Spleen (tissue), 7 donors: ENCODE measurements around the gene VIL1.

ENCODE experiments used
- POLR2AphosphoS5 ChIP-seq, 3 donors: sonication (generic); formaldehyde crosslinking; IDR thresholded peaks; one replicate each; pipeline ENCODE4 v1.5.1; 2017; ENCODE audit warnings: antibody characterized with exemption in 3 of 3
- TF ChIP-seq, protein P1 (sequence below), 11 experiments: fragments of 200-600 bp in 7 of 11; fragments of 450-650 bp in 4 of 11; sonication (generic) in 4 of 11; IDR thresholded peaks in 8 of 11; conservative IDR thresholded peaks in 3 of 11; 1 replicate in 7 of 11; 2 replicates in 4 of 11; pipeline versions ENCODE4 v1.4.0 to v1.8.0; 2016 to 2021; ENCODE audit warnings: antibody characterized with exemption in 11 of 11, inconsistent platforms in 4 of 11, mild to moderate bottlenecking in 1 of 11
- donor health status: DM: no; HTN: no; CAD: no; lungs with moderate emphysema.
- donor health status: DM: no; HTN: no; CAD: no.
- donor health status: DM: no; HTN: no; CAD: no.

DNA sequence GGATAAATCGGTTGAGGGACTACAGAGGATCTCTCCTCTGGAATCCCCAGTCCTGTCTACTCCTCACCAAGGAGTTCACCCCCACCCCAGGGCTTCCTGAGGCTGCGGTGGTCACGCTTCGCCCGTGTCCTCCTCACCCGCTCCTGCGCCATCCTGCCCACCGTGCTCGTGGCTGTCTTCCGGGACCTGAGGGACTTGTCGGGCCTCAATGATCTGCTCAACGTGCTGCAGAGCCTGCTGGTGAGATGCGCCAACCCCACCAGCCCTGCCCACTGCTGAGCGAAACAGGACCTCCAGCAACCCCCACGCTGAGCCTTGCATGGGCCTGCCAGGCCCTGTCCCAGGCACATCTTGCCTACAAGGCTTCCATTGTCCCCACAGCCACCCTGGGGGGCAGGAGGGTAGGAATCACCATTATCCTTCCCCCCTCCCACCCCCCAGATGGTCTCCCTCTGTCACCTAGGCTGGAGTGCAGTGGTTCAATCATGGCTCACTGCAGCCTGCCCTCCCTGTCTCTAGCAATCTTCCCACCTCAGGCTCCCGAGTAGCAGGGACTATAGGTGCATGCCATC is 25.9 kb upstream of the VIL1 start:
- peak in 2 of 3 donors; percentile 16 to 78 for TF ChIP-seq POLR2AphosphoS5 (IDR thresholded peaks at IDR 0.05)
- TF ChIP-seq, protein P1, sequence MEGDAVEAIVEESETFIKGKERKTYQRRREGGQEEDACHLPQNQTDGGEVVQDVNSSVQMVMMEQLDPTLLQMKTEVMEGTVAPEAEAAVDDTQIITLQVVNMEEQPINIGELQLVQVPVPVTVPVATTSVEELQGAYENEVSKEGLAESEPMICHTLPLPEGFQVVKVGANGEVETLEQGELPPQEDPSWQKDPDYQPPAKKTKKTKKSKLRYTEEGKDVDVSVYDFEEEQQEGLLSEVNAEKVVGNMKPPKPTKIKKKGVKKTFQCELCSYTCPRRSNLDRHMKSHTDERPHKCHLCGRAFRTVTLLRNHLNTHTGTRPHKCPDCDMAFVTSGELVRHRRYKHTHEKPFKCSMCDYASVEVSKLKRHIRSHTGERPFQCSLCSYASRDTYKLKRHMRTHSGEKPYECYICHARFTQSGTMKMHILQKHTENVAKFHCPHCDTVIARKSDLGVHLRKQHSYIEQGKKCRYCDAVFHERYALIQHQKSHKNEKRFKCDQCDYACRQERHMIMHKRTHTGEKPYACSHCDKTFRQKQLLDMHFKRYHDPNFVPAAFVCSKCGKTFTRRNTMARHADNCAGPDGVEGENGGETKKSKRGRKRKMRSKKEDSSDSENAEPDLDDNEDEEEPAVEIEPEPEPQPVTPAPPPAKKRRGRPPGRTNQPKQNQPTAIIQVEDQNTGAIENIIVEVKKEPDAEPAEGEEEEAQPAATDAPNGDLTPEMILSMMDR (IDR thresholded peaks at IDR 0.05 in 8 of 11, conservative IDR thresholded peaks at IDR 0.05 in 3 of 11): no peak
